Retina (tissue), 1 donor: ENCODE measurements around the gene PROX1.
"Not testable (repeated sequence)": the region's sequence is repeated elsewhere in the genome, so short reads cannot be mapped to it uniquely, and the experiment has no call there.

Source experiments
- DNase-seq: peaks from one replicate; pipeline ENCODE4 v3.0.0-alpha.2; 2016

PROX1 gene

GRCh38 chr1:214075999-214076707 lies 88.4 kb downstream of the PROX1 start:
- DNase-seq: no peak

DNA sequence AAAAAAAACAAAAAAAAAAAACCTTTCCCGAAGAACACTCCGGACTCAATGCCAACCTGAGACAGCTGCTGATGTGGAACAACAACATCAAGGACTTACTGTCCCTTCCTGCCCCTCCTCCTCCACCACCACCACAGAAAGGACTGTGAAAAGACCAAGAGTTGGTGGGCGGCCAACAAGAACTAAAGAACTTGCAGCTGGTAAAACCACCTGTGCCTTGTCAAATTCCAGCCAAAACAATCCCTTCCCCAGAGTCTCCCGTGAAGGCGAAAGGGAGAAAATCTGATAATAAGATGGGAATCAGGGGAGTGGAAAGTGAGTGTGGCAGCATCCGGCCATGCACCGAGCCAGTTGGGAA lies 88.9 kb downstream of the PROX1 start:
- DNase-seq: no peak

DNA sequence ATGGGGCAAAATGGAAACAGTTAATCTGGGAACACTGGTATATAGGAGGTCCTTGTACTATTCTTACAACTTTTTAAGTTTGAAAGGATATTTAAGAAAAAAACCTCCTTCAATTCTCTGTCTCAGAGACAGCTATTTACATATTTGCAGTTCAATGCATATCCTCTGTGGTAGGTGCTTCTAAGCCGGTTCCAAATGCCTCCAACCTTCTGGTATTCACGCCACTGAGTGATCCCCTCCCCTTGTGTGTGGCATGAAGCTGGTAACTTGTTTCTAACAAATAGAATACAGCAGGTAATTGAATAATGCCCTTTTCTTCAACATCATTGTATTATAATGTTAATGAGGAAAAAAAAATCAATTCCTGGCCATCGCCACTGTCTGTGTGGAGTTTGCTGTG lies 91.2 kb downstream of the PROX1 start:
- no peak for DNase-seq

GRCh38 chr1:214085325-214085724 lies 97.6 kb downstream of the PROX1 start:
- no peak for DNase-seq

GRCh38 chr1:214086945-214087344 lies 99.2 kb downstream of the PROX1 start:
- DNase-seq: no peak

- not testable (repeated sequence) for DNase-seq
These were observed 101.2 kb downstream of the PROX1 start for GRCh38 chr1:214089003-214089402.
